Measurements from ENCODE around the gene TUBB4A.
"Not testable (repeated sequence)": the region's sequence is repeated elsewhere in the genome, so short reads cannot be mapped to it uniquely, and the experiment has no call there.

Gene TUBB4A

DNA sequence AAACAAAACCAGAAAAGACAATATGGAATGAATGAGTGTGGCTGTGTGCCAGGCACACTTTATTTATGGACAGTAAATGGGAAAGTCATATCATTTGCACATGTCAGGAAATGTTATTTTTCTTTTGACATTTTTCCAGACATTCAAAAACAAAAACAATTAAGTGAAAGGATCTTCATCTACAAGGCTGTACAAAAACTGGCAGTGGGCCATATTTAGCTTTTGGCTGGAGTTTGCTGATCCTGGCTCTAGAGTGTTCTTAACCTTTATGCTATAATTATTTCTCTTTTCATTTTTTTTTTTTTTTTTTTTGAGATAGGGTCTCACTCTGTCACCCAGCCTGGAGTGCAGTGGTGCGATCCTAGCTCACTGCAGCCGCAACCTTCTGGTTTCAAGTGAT lies 22.2 kb upstream of the TUBB4A start:
- DNase-seq (ENCODE audit: low read depth in 2 of 3, low spot score in 2 of 3) = no peak

- DNase-seq (ENCODE audit: low read depth in 2 of 3, low spot score in 2 of 3) = no peak
These were observed 20.6 kb upstream of the TUBB4A start for GRCh38 chr19:6522712-6523111.

GRCh38 chr19:6521718-6522646 lies 19.9 kb upstream of the TUBB4A start:
- peak in 1 of 3 experiments; percentile 55 for DNase-seq (ENCODE audit: low read depth in 2 of 3, low spot score in 2 of 3)

DNA sequence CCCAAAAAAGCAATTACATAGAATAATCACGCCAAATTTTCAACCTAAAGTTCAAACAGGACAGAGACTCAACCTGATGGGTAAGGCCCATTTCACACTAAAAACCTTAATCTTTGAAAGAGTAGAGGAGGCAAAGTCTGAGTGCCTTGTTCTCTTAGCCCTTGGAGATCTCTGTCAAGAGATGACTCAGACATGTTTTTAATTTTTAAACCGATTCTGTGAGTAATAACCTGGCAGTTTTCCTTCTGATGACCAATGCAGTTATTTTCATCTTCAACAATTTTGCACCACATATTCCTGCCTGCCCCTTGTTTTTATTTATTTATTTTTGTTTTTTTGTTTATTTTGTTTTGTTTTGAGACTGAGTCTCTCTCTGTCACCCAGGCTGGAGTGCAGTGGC lies 17.2 kb upstream of the TUBB4A start:
- DNase-seq (ENCODE audit: low read depth in 2 of 3, low spot score in 2 of 3) = no peak

GRCh38 chr19:6518145-6518911 lies 16.2 kb upstream of the TUBB4A start:
- DNase-seq (ENCODE audit: low read depth in 2 of 3, low spot score in 2 of 3) = no peak

GRCh38 chr19:6516659-6517291 lies 14.7 kb upstream of the TUBB4A start:
- DNase-seq (ENCODE audit: low read depth in 2 of 3, low spot score in 2 of 3) = peak; percentile 84 to 97 (median 91)

DNA sequence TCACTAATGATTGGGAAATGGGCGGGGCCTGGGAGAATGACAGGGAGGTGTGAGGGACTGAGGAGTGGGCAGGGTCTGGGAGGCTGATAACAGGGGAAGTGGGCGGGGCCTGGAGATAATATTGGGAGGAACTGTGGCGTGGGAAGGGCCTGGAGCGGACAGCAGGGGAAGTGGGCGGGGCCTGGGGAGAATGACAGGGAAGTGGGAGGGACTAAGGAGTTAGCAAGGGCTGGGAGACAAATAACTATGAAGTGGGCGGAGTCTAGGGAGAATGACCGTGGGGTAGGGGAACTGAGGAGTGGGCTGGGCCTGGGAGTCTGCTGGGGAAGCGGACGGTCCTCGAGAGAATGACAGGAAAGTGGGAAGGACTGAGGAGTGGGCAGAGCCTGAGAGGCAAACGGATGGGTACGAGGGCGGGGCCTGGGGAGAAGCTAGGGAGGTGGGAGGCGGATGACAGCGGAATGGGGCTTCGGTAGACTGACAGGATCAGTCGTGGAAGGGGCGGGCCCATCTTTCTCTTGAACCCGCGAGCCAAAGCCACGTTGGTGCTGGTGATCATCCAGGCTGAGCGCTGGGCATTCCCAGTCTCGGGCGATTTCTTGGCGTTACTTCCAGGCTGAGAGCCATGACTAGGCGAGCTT lies 14.0 kb upstream of the TUBB4A start:
- peak; percentile 35 to 47 (median 45) for DNase-seq (ENCODE audit: low read depth in 2 of 3, low spot score in 2 of 3)

DNA sequence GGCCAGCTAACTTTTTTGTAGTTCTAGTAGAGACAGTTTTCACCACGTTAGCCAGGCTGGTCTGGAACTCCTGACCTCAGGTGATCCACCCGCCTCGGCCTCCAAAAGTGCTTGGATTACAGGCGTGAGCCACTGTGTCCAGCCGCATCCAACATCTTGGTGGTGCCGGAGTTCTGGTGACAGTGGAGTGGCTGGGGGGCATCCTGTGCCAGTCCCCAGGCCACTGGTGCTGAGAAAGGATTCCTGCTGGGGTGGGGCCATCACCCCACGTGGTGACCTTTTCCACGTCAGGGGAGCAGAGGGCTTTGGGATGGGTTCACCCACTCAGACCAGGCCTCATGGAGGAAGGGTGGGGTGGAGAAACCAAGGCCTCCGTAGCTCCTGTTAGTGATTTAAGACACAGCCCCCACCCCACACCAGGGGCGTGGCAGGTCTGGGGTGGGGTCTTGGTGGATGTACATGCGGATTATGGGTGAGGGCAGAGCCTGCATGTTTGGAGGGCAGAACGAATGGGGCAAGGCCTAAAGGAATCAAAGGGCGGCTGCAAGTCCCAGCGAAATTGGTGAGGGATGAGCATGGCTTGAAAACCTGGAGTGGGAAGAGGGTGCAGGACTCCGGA lies 12.9 kb upstream of the TUBB4A start:
- DNase-seq (ENCODE audit: low read depth in 2 of 3, low spot score in 2 of 3) = no peak

DNA sequence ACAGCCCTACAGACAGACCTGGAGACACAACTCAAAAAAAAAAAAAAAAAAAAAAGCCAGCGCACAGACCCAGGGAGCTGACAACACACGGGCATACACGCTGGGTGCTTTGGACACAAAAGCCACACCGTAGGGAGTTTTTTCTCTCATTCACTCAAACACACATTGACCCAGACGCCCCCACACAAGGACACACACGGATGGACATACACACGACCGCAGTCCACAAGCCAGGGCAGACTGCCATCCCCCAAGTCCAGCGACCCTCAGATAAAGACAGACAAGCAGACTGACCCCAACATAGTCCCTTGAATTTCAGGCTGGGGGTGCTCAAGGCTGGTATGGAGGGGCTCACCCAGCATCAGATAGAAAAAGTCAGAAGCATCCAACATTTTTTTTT lies 12.0 kb upstream of the TUBB4A start:
- no peak for DNase-seq (ENCODE audit: low read depth in 2 of 3, low spot score in 2 of 3)

DNA sequence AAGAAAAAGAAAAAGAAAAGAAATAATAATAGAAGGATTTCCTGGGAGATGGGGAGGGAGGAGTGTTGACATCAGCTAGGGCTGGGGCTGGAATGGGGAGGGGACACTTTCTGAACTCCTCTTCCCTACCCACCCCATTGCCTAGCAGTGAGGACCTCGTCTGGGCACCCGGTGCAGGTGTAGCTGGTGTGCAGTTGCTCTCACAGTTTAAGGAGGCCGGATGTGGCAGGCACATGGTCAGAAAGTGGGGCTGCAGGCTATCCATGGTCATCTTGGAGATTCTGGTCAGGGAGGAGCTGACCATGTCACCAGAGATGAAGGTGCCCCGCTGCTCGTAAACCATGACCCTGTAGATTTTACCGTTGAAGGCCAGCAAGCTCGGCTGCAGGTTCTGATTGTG lies 8.5 kb upstream of the TUBB4A start:
- DNase-seq (ENCODE audit: low read depth in 2 of 3, low spot score in 2 of 3) = no peak

GRCh38 chr19:6509118-6509971 lies 7.2 kb upstream of the TUBB4A start:
- DNase-seq (ENCODE audit: low read depth in 2 of 3, low spot score in 2 of 3) = no peak

- not testable (repeated sequence) for DNase-seq (ENCODE audit: low read depth in 2 of 3, low spot score in 2 of 3)
These were observed 6.1 kb upstream of the TUBB4A start for GRCh38 chr19:6508028-6508771.

- no peak for DNase-seq (ENCODE audit: low read depth in 2 of 3, low spot score in 2 of 3)
These were observed 1.5 kb upstream of the TUBB4A start for GRCh38 chr19:6503407-6504201.

DNA sequence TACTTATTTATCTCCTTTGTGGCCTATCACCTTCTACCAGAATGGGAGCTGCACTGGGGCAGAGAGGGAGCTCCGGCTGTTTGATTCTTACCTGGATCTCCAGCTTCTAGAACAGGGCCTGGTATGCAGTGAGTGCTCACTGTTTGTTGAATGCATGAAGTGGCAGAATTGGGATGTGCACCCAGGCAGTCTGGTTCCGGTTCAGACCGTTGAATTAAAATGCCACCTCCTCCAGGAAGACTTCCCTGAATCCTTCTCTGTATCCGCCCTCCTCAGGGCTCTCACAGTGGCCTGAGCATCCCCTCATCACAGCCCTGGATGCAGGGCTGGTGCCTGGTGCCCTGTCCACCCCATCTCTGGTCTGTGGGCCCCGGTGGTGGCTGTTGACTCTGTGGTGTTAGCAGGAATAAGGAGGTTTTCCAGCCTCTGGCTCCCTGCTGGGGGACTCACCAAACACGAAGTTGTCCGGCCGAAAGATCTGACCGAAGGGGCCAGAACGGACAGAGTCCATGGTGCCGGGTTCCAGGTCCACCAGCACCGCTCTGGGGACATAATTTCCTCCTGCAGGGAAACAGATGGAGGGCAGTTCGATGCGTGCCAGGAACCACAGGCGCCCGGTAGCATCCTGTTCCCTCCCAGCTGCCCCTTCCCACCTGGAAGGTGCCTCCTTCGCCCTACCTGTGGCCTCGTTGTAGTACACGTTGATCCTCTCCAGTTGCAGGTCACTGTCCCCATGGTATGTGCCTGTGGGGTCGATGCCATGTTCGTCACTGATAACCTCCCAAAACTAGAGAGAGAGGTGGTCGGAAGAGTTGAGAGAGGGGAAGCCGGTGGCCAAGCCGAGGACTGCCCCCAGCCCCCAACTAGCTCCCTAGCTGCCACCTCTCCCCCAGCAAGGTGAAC lies 1.0 kb downstream of the TUBB4A start:
- DNase-seq (ENCODE audit: low read depth in 2 of 3, low spot score in 2 of 3) = no peak

GRCh38 chr19:6499052-6499790 lies 2.9 kb downstream of the TUBB4A start:
- no peak for DNase-seq (ENCODE audit: low read depth in 2 of 3, low spot score in 2 of 3)

GRCh38 chr19:6498294-6499036 lies 3.6 kb downstream of the TUBB4A start:
- no peak for DNase-seq (ENCODE audit: low read depth in 2 of 3, low spot score in 2 of 3)

Measured in activated CD8-positive, alpha-beta memory T cell treated with anti-CD3 and anti-CD28 coated beads for 48 hours (primary cell).